Astrocyte (in vitro differentiated cells and primary cell): Measurements from ENCODE around the gene PSMD1. TPM values are rescaled to one million over a fixed set of nuclear protein-coding genes. Genes with fewer than 3 reads are reported as not detected.

ENCODE experiments used
- DNase-seq: peaks from one replicate; pipeline ENCODE4 v3.0.0-alpha.2; 2010; ENCODE audit warnings: low read depth
- FAIRE-seq: peaks from 2 replicates; lab custom pipeline; 2011; peaks lifted over from hg19 to GRCh38; lab: Jason Lieb, UNC
- H2AFZ ChIP-seq: 2 replicates; pipeline ENCODE4 v1.6.0; 2012; ENCODE audit warnings: low read depth, low read length, inconsistent platforms
- H3K27ac ChIP-seq: 2 replicates; pipeline ENCODE4 v1.5.1; 2011; ENCODE audit warnings: low read depth, low read length, inconsistent platforms
- H3K27me3 ChIP-seq: 2 replicates; pipeline ENCODE4 v1.6.0; 2011; ENCODE audit warnings: low read length, inconsistent platforms; ENCODE audit not compliant: insufficient read depth
- H3K36me3 ChIP-seq: 2 replicates; pipeline ENCODE4 v1.5.1; 2011; ENCODE audit warnings: low read length, inconsistent platforms; ENCODE audit not compliant: insufficient read depth
- H3K4me1 ChIP-seq: 2 replicates; pipeline ENCODE4 v1.5.1; 2011; ENCODE audit warnings: low read length, inconsistent platforms; ENCODE audit not compliant: insufficient read depth
- H3K4me2 ChIP-seq: 2 replicates; pipeline ENCODE4 v1.6.0; 2012; ENCODE audit warnings: low read length, inconsistent platforms
- H3K4me3 ChIP-seq: 2 replicates; pipeline ENCODE4 v1.5.1; 2011; ENCODE audit warnings: low read depth, mild to moderate bottlenecking, low read length, inconsistent platforms; ENCODE audit not compliant: insufficient read depth
- H3K79me2 ChIP-seq: 2 replicates; pipeline ENCODE4 v1.6.0; 2012; ENCODE audit warnings: mild to moderate bottlenecking, low read length, inconsistent platforms; ENCODE audit not compliant: insufficient read depth
- H3K9ac ChIP-seq: 2 replicates; pipeline ENCODE4 v1.6.0; 2012; ENCODE audit warnings: mild to moderate bottlenecking, low read length, inconsistent platforms
- H3K9me3 ChIP-seq: 2 replicates; pipeline ENCODE4 v1.5.1; 2012; ENCODE audit warnings: low read depth, mild to moderate bottlenecking, low read length, inconsistent platforms; ENCODE audit not compliant: insufficient read depth
- H4K20me1 ChIP-seq: 2 replicates; pipeline ENCODE4 v1.6.0; 2012; ENCODE audit warnings: low read length, inconsistent platforms; ENCODE audit not compliant: insufficient read depth
- H3K27ac Mint-ChIP-seq: one replicate; pipeline ENCODE4 v1.8.0; 2021; ENCODE audit warnings: mild to moderate bottlenecking, mixed read lengths; ENCODE audit not compliant: unreplicated experiment
- H3K27me3 Mint-ChIP-seq: one replicate; pipeline ENCODE4 v1.8.0; 2021; ENCODE audit warnings: low read depth, mixed read lengths; ENCODE audit not compliant: unreplicated experiment
- H3K36me3 Mint-ChIP-seq: one replicate; pipeline ENCODE4 v1.8.0; 2021; ENCODE audit warnings: low read depth, mixed read lengths; ENCODE audit not compliant: unreplicated experiment
- H3K4me1 Mint-ChIP-seq: one replicate; pipeline ENCODE4 v1.8.0; 2021; ENCODE audit warnings: low read depth, mixed read lengths; ENCODE audit not compliant: unreplicated experiment
- H3K4me3 Mint-ChIP-seq: one replicate; pipeline ENCODE4 v1.8.0; 2021; ENCODE audit warnings: mild to moderate bottlenecking, moderate library complexity, mixed read lengths; ENCODE audit not compliant: unreplicated experiment
- H3K9me3 Mint-ChIP-seq: one replicate; pipeline ENCODE4 v1.8.0; 2021; ENCODE audit warnings: mild to moderate bottlenecking, mixed read lengths; ENCODE audit not compliant: unreplicated experiment
- CTCF ChIP-seq: IDR thresholded peaks from 2 replicates; pipeline ENCODE4 v1.5.1; 2011; ENCODE audit warnings: low read depth, mild to moderate bottlenecking, inconsistent platforms, low read length, moderate library complexity; ENCODE audit not compliant: insufficient read depth
- EZH2 ChIP-seq: IDR thresholded peaks from 2 replicates; pipeline ENCODE4 v1.6.1; 2012; ENCODE audit warnings: mild to moderate bottlenecking, low read length, inconsistent platforms; ENCODE audit not compliant: insufficient read depth
- total RNA-seq: library from RNA; stranded (reverse); gene quantifications from 2 replicates; pipeline ENCODE4 v1.2.1, GENCODE V29; 2021

Gene PSMD1
- total RNA-seq, 1 donor from 2014 or later: 151 TPM

- peak; percentile 5 for FAIRE-seq
- Histone ChIP-seq H3K4me2 (no peak overlapping the region), H3K27me3 (no peaks in the 10 kb centered on the region), H3K9me3 (no peaks in the 10 kb centered on the region), H2AFZ (no peak overlapping the region), H4K20me1 (no peaks in the 10 kb centered on the region), H3K27ac (peak overlapping the region; percentile 29), H3K79me2 (no peaks in the 10 kb centered on the region), H3K9ac (peak overlapping the region; percentile 4), H3K36me3 (peaks cover 26% of the 10 kb centered on the region), H3K4me1 (peaks cover 29% of the 10 kb centered on the region), H3K4me3 (no peak overlapping the region)
- TF ChIP-seq EZH2 (no peak), CTCF (no peak)
- H3K4me3 Mint-ChIP-seq: no peak overlapping the region
- peaks cover 17% of the 10 kb centered on the region for H3K36me3 Mint-ChIP-seq
- peaks cover 41% of the 10 kb centered on the region for H3K4me1 Mint-ChIP-seq
- H3K9me3 Mint-ChIP-seq: no peaks in the 10 kb centered on the region
- H3K27ac Mint-ChIP-seq: peak overlapping the region; percentile 99
- no peaks in the 10 kb centered on the region for H3K27me3 Mint-ChIP-seq
- no peak for DNase-seq
These were observed 106.3 kb downstream of the PSMD1 start for GRCh38 chr2:231163011-231163410.

- peak overlapping the region; percentile 4 for H3K9ac ChIP-seq
- H3K36me3 ChIP-seq: peaks cover 26% of the 10 kb centered on the region
- peaks cover 29% of the 10 kb centered on the region for H3K4me1 ChIP-seq
- no peak overlapping the region for H3K4me3 ChIP-seq
- no peaks in the 10 kb centered on the region for H3K9me3 ChIP-seq
- H3K27me3 ChIP-seq: no peaks in the 10 kb centered on the region
- no peak for DNase-seq
- H3K79me2 ChIP-seq: no peaks in the 10 kb centered on the region
- peak overlapping the region; percentile 99 for H3K27ac Mint-ChIP-seq
- no peak overlapping the region for H2AFZ ChIP-seq
- FAIRE-seq: peak; percentile 60
- H3K4me2 ChIP-seq: no peak overlapping the region
- H3K27me3 Mint-ChIP-seq: no peaks in the 10 kb centered on the region
- TF ChIP-seq CTCF: no peak
- TF ChIP-seq EZH2: no peak
- no peaks in the 10 kb centered on the region for H4K20me1 ChIP-seq
- no peak overlapping the region for H3K4me3 Mint-ChIP-seq
- peaks cover 17% of the 10 kb centered on the region for H3K36me3 Mint-ChIP-seq
- peaks cover 45% of the 10 kb centered on the region for H3K4me1 Mint-ChIP-seq
- H3K27ac ChIP-seq: peak overlapping the region; percentile 29
- no peaks in the 10 kb centered on the region for H3K9me3 Mint-ChIP-seq
These were observed 106.9 kb downstream of the PSMD1 start for GRCh38 chr2:231163414-231164095.
